Lung (tissue), 16 donors: ENCODE data around the gene HTR3B. TPM values are rescaled to one million over a fixed set of nuclear protein-coding genes. Genes with fewer than 3 reads are reported as not detected.

Source experiments
- ATAC-seq: fragments of 200-7000 bp; cut with Tn5 transposase; one replicate; pipeline ENCODE4 v1.9.1; 2020; ENCODE audit warnings: moderate number of reproducible peaks; ENCODE audit not compliant: insufficient read depth, low FRiP score
- DNase-seq, 3 donors: peaks; one replicate each; pipeline ENCODE4 v3.0.0-alpha.2; 2013 to 2017
- H3K27ac ChIP-seq, 2 donors: one replicate each; pipeline ENCODE4 v1.5.1; 2013; ENCODE audit warnings: mild to moderate bottlenecking in 2 of 2, moderate library complexity in 2 of 2, control low read depth in 1 of 2, inconsistent platforms in 1 of 2, low read depth in 1 of 2, low read length in 1 of 2
- H3K27me3 ChIP-seq, 3 donors: one replicate each; pipeline ENCODE4 v1.5.1; 2013; ENCODE audit warnings: low read length in 2 of 3; ENCODE audit not compliant: control insufficient read depth in 3 of 3, insufficient read depth in 3 of 3
- H3K36me3 ChIP-seq, 4 donors: one replicate each; pipeline ENCODE4 v1.5.1; 2013; ENCODE audit warnings: low read length in 4 of 4, mild to moderate bottlenecking in 1 of 4, moderate library complexity in 1 of 4; ENCODE audit not compliant: control insufficient read depth in 4 of 4, insufficient read depth in 4 of 4
- H3K4me1 ChIP-seq, 5 donors: one replicate each; pipeline ENCODE4 v1.5.1; 2013; ENCODE audit warnings: low read length in 5 of 5, mild to moderate bottlenecking in 2 of 5, moderate library complexity in 1 of 5; ENCODE audit not compliant: control insufficient read depth in 5 of 5, insufficient read depth in 5 of 5
- H3K4me3 ChIP-seq: one replicate; pipeline ENCODE4 v1.5.1; 2013; ENCODE audit warnings: mild to moderate bottlenecking, control low read depth, moderate library complexity
- H3K9ac ChIP-seq, 2 donors: one replicate each; pipeline ENCODE4 v1.5.1; 2013; ENCODE audit warnings: low read length in 2 of 2, control low read depth in 1 of 2; ENCODE audit not compliant: insufficient read depth in 1 of 2
- H3K9me3 ChIP-seq, 4 donors: one replicate each; pipeline ENCODE4 v1.5.1; 2013; ENCODE audit warnings: low read length in 3 of 4, mild to moderate bottlenecking in 1 of 4, moderate library complexity in 1 of 4; ENCODE audit not compliant: control insufficient read depth in 4 of 4, insufficient read depth in 3 of 4
- CTCF ChIP-seq: IDR thresholded peaks from 2 replicates; pipeline ENCODE4 v1.5.1; 2012; ENCODE audit warnings: mild to moderate bottlenecking; ENCODE audit errors: control extremely low read depth, extremely low read depth
- WGBS, 2 donors: extraction: QIAGEN DNeasy Blood & Tissue Kit; methylation state at CpG; one replicate each; pipeline ENCODE4 v1.1.7; 2013; 5-methylcytosine and 5-hydroxymethylcytosine counted together
- long read RNA-seq, 5 donors: transcript quantifications; one replicate each; lab custom pipeline, GENCODE V29; 2026
- polyA plus RNA-seq, 2 donors: library from polyadenylated mRNA; stranded (reverse); fragments of 200-250 nt; gene quantifications; one replicate each; pipeline ENCODE4 v1.2.1, GENCODE V29; 2013
- total RNA-seq, 2 donors: library from RNA; depleted of rRNA in 1 of 2; stranded (reverse); fragments of >200 nt in 1 of 2; gene quantifications; one replicate each; pipeline ENCODE4 v1.2.1, GENCODE V29; 2014 to 2021
- donor health status: control.
- donor health status: control.
- donor health status: Bipolar disorder and iron deficiency.
- donor health status: healthy.
- donor health status: DM: yes; HTN: yes; CAD: no.

Gene HTR3B
- total RNA-seq (not detected), polyA plus RNA-seq (under 1 TPM in 1 of 2 donors, not detected in 1; 0.03 TPM)
- long read RNA-seq, donor 1: 0 reads
- long read RNA-seq, donor 2: 0 reads
- long read RNA-seq, donor 3: 0 reads
- long read RNA-seq, donor 4: 0 reads
- long read RNA-seq, donor 5: 0 reads

GRCh38 chr11:113904379-113905101 lies at the start of gene HTR3B:
TSS of gene HTR3B (plus strand) at chr11:113904796. CDS start at chr11:113904934, 138 bp downstream.
- Histone ChIP-seq H3K9ac (no peak within 1 kb of the TSS), H3K9me3 (no peaks in the 10 kb centered on the region), H3K36me3 (no peaks in the 10 kb centered on the region), H3K4me1 (no peaks in the 10 kb centered on the region), H3K4me3 (no peak within 1 kb of the TSS), H3K27ac (no peak within 1 kb of the TSS), H3K27me3 (peaks cover 0 to 7% (median 0%) of the 10 kb centered on the region in 3 donors)
- no peak for ATAC-seq
- WGBS, 2 donors: 68 to 74% methylated on average over 6 of the region's 6 CpGs
- DNase-seq: no peak
- no peak for TF ChIP-seq CTCF

- Histone ChIP-seq H3K27me3 (no peaks in the 10 kb centered on the region), H3K36me3 (peaks cover 5 to 12% (median 6%) of the 10 kb centered on the region in 4 donors), H3K4me1 (peaks cover 0 to 9% (median 0%) of the 10 kb centered on the region in 5 donors), H3K9me3 (no peaks in the 10 kb centered on the region), H3K4me3 (no peak overlapping the region), H3K27ac (no peak overlapping the region), H3K9ac (no peak overlapping the region)
- DNase-seq (no peak), ATAC-seq (no peak)
- no peak for TF ChIP-seq CTCF
- WGBS, 2 donors: 97% methylated on average over 6 of the region's 6 CpGs
Observed at GRCh38 chr11:113855803-113856202, 48.8 kb upstream of the HTR3B start.

- Histone ChIP-seq H3K36me3 (peaks cover 0 to 7% (median under 1%) of the 10 kb centered on the region in 4 donors), H3K27ac (peak overlapping the region in 1 of 2 donors; percentile 21), H3K9me3 (no peaks in the 10 kb centered on the region), H3K4me1 (peaks cover 0 to 9% (median 0%) of the 10 kb centered on the region in 5 donors), H3K9ac (no peak overlapping the region), H3K27me3 (no peaks in the 10 kb centered on the region), H3K4me3 (no peak overlapping the region)
- no peak for TF ChIP-seq CTCF
- ATAC-seq (no peak), DNase-seq (no peak)
- WGBS, 2 donors: 71 to 81% methylated on average over 5 of the region's 5 CpGs
Observed at GRCh38 chr11:113856966-113857759, 47.4 kb upstream of the HTR3B start.
